GM19395 (cell line): ENCODE data around the gene CHN1.

ENCODE experiments used
- ATAC-seq: cut with Tn5 transposase; IDR thresholded peaks from one replicate; pipeline ENCODE4 v1.9.1; 2021; ENCODE audit warnings: mild to moderate bottlenecking, moderate library complexity; ENCODE audit not compliant: unreplicated experiment

CHN1 gene

GRCh38 chr2:174830561-174830960 is 174.6 kb downstream of the CHN1 start:
- no peak for ATAC-seq

- ATAC-seq = no peak
These were observed 175.6 kb downstream of the CHN1 start for GRCh38 chr2:174829550-174829949.

- no peak for ATAC-seq
These were observed 177.5 kb downstream of the CHN1 start for GRCh38 chr2:174827371-174828369.

GRCh38 chr2:174826051-174826450 is 179.1 kb downstream of the CHN1 start:
- ATAC-seq = no peak

GRCh38 chr2:174824068-174824467 is 181.1 kb downstream of the CHN1 start:
- no peak for ATAC-seq

- no peak for ATAC-seq
These were observed 183.6 kb downstream of the CHN1 start for GRCh38 chr2:174821628-174822027.

- no peak for ATAC-seq
These were observed 184.8 kb downstream of the CHN1 start for GRCh38 chr2:174820361-174820760.

- no peak for ATAC-seq
These were observed 189.7 kb downstream of the CHN1 start for GRCh38 chr2:174815526-174815925.

- ATAC-seq = no peak
These were observed 193.1 kb downstream of the CHN1 start for GRCh38 chr2:174812037-174812436.

GRCh38 chr2:174807931-174808330 is 197.2 kb downstream of the CHN1 start:
- ATAC-seq = no peak

GRCh38 chr2:174805803-174806202 is 199.4 kb downstream of the CHN1 start:
- no peak for ATAC-seq

- no peak for ATAC-seq
These were observed 202.7 kb downstream of the CHN1 start for GRCh38 chr2:174802459-174802858.

GRCh38 chr2:174800436-174801205 is 204.6 kb downstream of the CHN1 start:
- ATAC-seq = no peak

- ATAC-seq = no peak
These were observed 206.4 kb downstream of the CHN1 start for GRCh38 chr2:174798801-174799200.

GRCh38 chr2:174797781-174798276 is 207.4 kb downstream of the CHN1 start:
- no peak for ATAC-seq

- ATAC-seq = no peak
These were observed 208.8 kb downstream of the CHN1 start for GRCh38 chr2:174796319-174796771.

- ATAC-seq = no peak
These were observed 210.3 kb downstream of the CHN1 start for GRCh38 chr2:174794851-174795374.

- ATAC-seq = no peak
These were observed 212.7 kb downstream of the CHN1 start for GRCh38 chr2:174792309-174793025.

GRCh38 chr2:174791746-174792280 is 213.4 kb downstream of the CHN1 start:
- no peak for ATAC-seq

GRCh38 chr2:174791020-174791419 is 214.2 kb downstream of the CHN1 start:
- ATAC-seq = no peak
